ENCODE measurements around the gene TMEM271. TPM values are rescaled to one million over a fixed set of nuclear protein-coding genes. Genes with fewer than 3 reads are reported as not detected.
"Not testable (repeated sequence)": the region's sequence is repeated elsewhere in the genome, so short reads cannot be mapped to it uniquely, and the experiment has no call there.

The TMEM271 gene
- polyA plus RNA-seq, 1 donor from 2014 or later, result 16.0 TPM

GRCh38 chr4:566035-566434 lies 10.1 kb downstream of the TMEM271 start (continued):
- TF ChIP-seq, protein P1, sequence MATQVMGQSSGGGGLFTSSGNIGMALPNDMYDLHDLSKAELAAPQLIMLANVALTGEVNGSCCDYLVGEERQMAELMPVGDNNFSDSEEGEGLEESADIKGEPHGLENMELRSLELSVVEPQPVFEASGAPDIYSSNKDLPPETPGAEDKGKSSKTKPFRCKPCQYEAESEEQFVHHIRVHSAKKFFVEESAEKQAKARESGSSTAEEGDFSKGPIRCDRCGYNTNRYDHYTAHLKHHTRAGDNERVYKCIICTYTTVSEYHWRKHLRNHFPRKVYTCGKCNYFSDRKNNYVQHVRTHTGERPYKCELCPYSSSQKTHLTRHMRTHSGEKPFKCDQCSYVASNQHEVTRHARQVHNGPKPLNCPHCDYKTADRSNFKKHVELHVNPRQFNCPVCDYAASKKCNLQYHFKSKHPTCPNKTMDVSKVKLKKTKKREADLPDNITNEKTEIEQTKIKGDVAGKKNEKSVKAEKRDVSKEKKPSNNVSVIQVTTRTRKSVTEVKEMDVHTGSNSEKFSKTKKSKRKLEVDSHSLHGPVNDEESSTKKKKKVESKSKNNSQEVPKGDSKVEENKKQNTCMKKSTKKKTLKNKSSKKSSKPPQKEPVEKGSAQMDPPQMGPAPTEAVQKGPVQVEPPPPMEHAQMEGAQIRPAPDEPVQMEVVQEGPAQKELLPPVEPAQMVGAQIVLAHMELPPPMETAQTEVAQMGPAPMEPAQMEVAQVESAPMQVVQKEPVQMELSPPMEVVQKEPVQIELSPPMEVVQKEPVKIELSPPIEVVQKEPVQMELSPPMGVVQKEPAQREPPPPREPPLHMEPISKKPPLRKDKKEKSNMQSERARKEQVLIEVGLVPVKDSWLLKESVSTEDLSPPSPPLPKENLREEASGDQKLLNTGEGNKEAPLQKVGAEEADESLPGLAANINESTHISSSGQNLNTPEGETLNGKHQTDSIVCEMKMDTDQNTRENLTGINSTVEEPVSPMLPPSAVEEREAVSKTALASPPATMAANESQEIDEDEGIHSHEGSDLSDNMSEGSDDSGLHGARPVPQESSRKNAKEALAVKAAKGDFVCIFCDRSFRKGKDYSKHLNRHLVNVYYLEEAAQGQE (IDR thresholded peaks at IDR 0.05; ENCODE audit: borderline replicate concordance), result no peak
- no peak for TF ChIP-seq SMC3 (conservative IDR thresholded peaks at IDR 0.05; ENCODE audit: poor library complexity)
- TF ChIP-seq TAF1 (IDR thresholded peaks at IDR 0.05; ENCODE audit: low read depth), result no peak

GRCh38 chr4:565614-566013 lies 10.5 kb downstream of the TMEM271 start:
- not testable (repeated sequence) for H3K36me3 ChIP-seq (ENCODE audit: insufficient read depth, low read length); H3K9me2 ChIP-seq (ENCODE audit: insufficient read depth, low read length); H3K27ac ChIP-seq (ENCODE audit: low read length); H3F3A ChIP-seq (ENCODE audit: insufficient read depth, low read length, poor library complexity, severe bottlenecking); H3K9me3 ChIP-seq (ENCODE audit: low read length); H2AFZ ChIP-seq (ENCODE audit: low read depth, low read length); H3K9ac ChIP-seq (ENCODE audit: low read length); H4K20me1 ChIP-seq (ENCODE audit: insufficient read depth); H3K4me3 ChIP-seq (ENCODE audit: low read length); H3K4me2 ChIP-seq (ENCODE audit: low read length); H3K27me3 ChIP-seq (ENCODE audit: insufficient read depth, low read depth, low read length); H3K79me2 ChIP-seq (replicated peaks; ENCODE audit: insufficient read depth, low read length)

GRCh38 chr4:562458-562857 lies 13.6 kb downstream of the TMEM271 start:
- H2AFZ ChIP-seq (ENCODE audit: low read depth, low read length); H3K27ac ChIP-seq (ENCODE audit: low read length); H3K79me2 ChIP-seq (replicated peaks; ENCODE audit: insufficient read depth, low read length); H3K27me3 ChIP-seq (ENCODE audit: insufficient read depth, low read depth, low read length); H3K4me3 ChIP-seq (ENCODE audit: low read length); H3K4me2 ChIP-seq (ENCODE audit: low read length); H4K20me1 ChIP-seq (ENCODE audit: insufficient read depth); H3K9me2 ChIP-seq (ENCODE audit: insufficient read depth, low read length); H3K36me3 ChIP-seq (ENCODE audit: insufficient read depth, low read length); H3K9me3 ChIP-seq (ENCODE audit: low read length); H3K9ac ChIP-seq (ENCODE audit: low read length); H3F3A ChIP-seq (ENCODE audit: insufficient read depth, low read length, poor library complexity, severe bottlenecking): not testable (repeated sequence)

GRCh38 chr4:561426-561825 lies 14.7 kb downstream of the TMEM271 start:
- no peak for TF ChIP-seq EZH2 (IDR thresholded peaks at IDR 0.05; ENCODE audit: borderline replicate concordance, insufficient read depth, low read length, poor library complexity, severe bottlenecking)
- TF ChIP-seq, protein P1 (IDR thresholded peaks at IDR 0.05; ENCODE audit: borderline replicate concordance), result no peak
- TF ChIP-seq TAF1 (IDR thresholded peaks at IDR 0.05; ENCODE audit: low read depth), result no peak
- TF ChIP-seq, protein P2, sequence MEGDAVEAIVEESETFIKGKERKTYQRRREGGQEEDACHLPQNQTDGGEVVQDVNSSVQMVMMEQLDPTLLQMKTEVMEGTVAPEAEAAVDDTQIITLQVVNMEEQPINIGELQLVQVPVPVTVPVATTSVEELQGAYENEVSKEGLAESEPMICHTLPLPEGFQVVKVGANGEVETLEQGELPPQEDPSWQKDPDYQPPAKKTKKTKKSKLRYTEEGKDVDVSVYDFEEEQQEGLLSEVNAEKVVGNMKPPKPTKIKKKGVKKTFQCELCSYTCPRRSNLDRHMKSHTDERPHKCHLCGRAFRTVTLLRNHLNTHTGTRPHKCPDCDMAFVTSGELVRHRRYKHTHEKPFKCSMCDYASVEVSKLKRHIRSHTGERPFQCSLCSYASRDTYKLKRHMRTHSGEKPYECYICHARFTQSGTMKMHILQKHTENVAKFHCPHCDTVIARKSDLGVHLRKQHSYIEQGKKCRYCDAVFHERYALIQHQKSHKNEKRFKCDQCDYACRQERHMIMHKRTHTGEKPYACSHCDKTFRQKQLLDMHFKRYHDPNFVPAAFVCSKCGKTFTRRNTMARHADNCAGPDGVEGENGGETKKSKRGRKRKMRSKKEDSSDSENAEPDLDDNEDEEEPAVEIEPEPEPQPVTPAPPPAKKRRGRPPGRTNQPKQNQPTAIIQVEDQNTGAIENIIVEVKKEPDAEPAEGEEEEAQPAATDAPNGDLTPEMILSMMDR (IDR thresholded peaks at IDR 0.05; ENCODE audit: poor library complexity, severe bottlenecking), result no peak
- Histone ChIP-seq H3K4me2 (ENCODE audit: low read length) (no peak overlapping the region), H3K27me3 (ENCODE audit: insufficient read depth, low read depth, low read length) (no peaks in the 10 kb centered on the region), H3K36me3 (ENCODE audit: insufficient read depth, low read length) (no peaks in the 10 kb centered on the region), H4K20me1 (ENCODE audit: insufficient read depth) (no peaks in the 10 kb centered on the region), H3F3A (ENCODE audit: insufficient read depth, low read length, poor library complexity, severe bottlenecking) (no peaks in the 10 kb centered on the region), H3K4me3 (ENCODE audit: low read length) (no peak overlapping the region), H3K27ac (ENCODE audit: low read length) (no peak overlapping the region), H3K9me3 (ENCODE audit: low read length) (no peaks in the 10 kb centered on the region), H2AFZ (ENCODE audit: low read depth, low read length) (no peak overlapping the region), H3K79me2 (replicated peaks; ENCODE audit: insufficient read depth, low read length) (no peaks in the 10 kb centered on the region), H3K9ac (ENCODE audit: low read length) (no peak overlapping the region), H3K9me2 (ENCODE audit: insufficient read depth, low read length) (no peaks in the 10 kb centered on the region)

All from neural cell (in vitro differentiated cells).